Measurements from ENCODE around the gene BLTP3A. TPM values are rescaled to one million over a fixed set of nuclear protein-coding genes. Genes with fewer than 3 reads are reported as not detected.

BLTP3A gene
- total RNA-seq, 1 experiment from 2014 or later, result 22.3 TPM

DNA sequence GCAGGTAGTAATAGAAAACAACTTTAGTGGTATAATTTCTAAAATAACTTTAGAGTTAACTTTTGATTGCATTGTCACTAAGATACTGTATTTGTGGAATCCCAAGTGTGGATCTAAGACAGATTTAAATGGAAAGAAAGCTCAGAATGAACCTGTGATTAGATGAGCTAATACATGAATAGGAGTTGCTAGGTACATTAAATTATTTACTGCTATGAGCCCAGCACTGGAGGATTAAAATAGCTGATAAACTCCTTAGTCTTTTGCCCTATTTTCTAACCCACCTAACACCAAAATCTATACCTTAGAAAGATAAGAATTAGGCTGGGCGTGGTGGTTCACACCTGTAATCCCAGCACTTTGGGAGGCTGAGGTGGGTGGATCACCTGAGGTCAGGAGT, 23.7 kb upstream of the BLTP3A start:
- Histone ChIP-seq H3K27me3 (ENCODE audit: insufficient read depth, low read depth) (no peaks in the 10 kb centered on the region), H4K20me1 (ENCODE audit: insufficient read depth) (peaks cover 15% of the 10 kb centered on the region), H3K9me3 (ENCODE audit: insufficient read depth, low read depth) (no peaks in the 10 kb centered on the region), H3K4me2 (no peak overlapping the region), H3K36me3 (ENCODE audit: low read depth) (peaks cover 29% of the 10 kb centered on the region), H2AFZ (no peak overlapping the region), H3K4me3 (no peak overlapping the region), H3K79me2 (ENCODE audit: low read depth) (no peaks in the 10 kb centered on the region; the same call in 1 of the 2 replicates), H3F3A (ENCODE audit: insufficient read depth, low read depth) (peaks cover 14% of the 10 kb centered on the region), H3K27ac (no peak overlapping the region), H3K4me1 (replicated peaks; ENCODE audit: insufficient read depth) (no peaks in the 10 kb centered on the region), H3K9me2 (ENCODE audit: insufficient read depth) (no peaks in the 10 kb centered on the region)
- POLR2A ChIA-PET (ENCODE audit: unreplicated experiment), result no interaction called here
- intact Hi-C loops (cut with micrococcal nuclease; ENCODE audit: unreplicated experiment), result no loop called here
- no peak for TF ChIP-seq EZH2 (IDR thresholded peaks at IDR 0.05; ENCODE audit: low read depth)
- TF ChIP-seq, protein P1, sequence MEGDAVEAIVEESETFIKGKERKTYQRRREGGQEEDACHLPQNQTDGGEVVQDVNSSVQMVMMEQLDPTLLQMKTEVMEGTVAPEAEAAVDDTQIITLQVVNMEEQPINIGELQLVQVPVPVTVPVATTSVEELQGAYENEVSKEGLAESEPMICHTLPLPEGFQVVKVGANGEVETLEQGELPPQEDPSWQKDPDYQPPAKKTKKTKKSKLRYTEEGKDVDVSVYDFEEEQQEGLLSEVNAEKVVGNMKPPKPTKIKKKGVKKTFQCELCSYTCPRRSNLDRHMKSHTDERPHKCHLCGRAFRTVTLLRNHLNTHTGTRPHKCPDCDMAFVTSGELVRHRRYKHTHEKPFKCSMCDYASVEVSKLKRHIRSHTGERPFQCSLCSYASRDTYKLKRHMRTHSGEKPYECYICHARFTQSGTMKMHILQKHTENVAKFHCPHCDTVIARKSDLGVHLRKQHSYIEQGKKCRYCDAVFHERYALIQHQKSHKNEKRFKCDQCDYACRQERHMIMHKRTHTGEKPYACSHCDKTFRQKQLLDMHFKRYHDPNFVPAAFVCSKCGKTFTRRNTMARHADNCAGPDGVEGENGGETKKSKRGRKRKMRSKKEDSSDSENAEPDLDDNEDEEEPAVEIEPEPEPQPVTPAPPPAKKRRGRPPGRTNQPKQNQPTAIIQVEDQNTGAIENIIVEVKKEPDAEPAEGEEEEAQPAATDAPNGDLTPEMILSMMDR (conservative IDR thresholded peaks at IDR 0.05), result no peak
- DNase-seq, result no peak
- CTCF ChIA-PET, result no interaction called here
- BruUV-seq (replicated peaks), result no TSS peak

DNA sequence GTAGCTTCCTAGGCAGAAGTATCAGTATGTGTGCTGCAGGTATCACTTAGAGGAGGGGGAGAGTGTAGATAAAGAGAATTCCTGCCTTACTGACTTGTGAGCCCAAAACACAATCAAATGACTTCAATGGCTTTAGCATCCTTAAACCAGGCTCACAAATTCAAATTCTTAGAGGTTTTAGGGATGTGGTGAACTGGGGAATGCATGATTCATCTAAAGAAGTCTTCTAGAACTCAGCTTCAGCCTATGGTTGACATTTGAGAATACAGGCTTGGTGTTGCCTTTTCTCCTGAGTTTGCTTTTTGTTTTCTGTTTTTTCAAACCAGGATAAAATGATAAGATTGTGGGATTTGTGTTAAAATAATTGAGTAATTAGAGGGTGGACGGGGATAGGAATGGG, 20.2 kb upstream of the BLTP3A start:
- BruUV-seq (replicated peaks), result no TSS peak
- H3K4me3 ChIP-seq, result no peak overlapping the region
- no peaks in the 10 kb centered on the region for H3K9me2 ChIP-seq (ENCODE audit: insufficient read depth)
- no peaks in the 10 kb centered on the region for H3K4me1 ChIP-seq (replicated peaks; ENCODE audit: insufficient read depth)
- ChIA-PET POLR2A (ENCODE audit: unreplicated experiment) (no interaction called here), CTCF (no interaction called here)
- H3F3A ChIP-seq (ENCODE audit: insufficient read depth, low read depth), result peaks cover 9% of the 10 kb centered on the region
- H3K27ac ChIP-seq, result no peak overlapping the region
- no peak for DNase-seq
- peaks cover 31% of the 10 kb centered on the region for H3K36me3 ChIP-seq (ENCODE audit: low read depth)
- no peaks in the 10 kb centered on the region for H3K79me2 ChIP-seq (ENCODE audit: low read depth)
- no peak overlapping the region for H3K4me2 ChIP-seq
- no peak overlapping the region for H2AFZ ChIP-seq
- H4K20me1 ChIP-seq (ENCODE audit: insufficient read depth), result peaks cover 11% of the 10 kb centered on the region
- TF ChIP-seq EZH2 (IDR thresholded peaks at IDR 0.05; ENCODE audit: low read depth), result no peak
- TF ChIP-seq, protein P1 (conservative IDR thresholded peaks at IDR 0.05), result no peak
- H3K9me3 ChIP-seq (ENCODE audit: insufficient read depth, low read depth), result no peaks in the 10 kb centered on the region
- intact Hi-C loops (cut with micrococcal nuclease; ENCODE audit: unreplicated experiment), result no loop called here
- no peaks in the 10 kb centered on the region for H3K27me3 ChIP-seq (ENCODE audit: insufficient read depth, low read depth)

DNA sequence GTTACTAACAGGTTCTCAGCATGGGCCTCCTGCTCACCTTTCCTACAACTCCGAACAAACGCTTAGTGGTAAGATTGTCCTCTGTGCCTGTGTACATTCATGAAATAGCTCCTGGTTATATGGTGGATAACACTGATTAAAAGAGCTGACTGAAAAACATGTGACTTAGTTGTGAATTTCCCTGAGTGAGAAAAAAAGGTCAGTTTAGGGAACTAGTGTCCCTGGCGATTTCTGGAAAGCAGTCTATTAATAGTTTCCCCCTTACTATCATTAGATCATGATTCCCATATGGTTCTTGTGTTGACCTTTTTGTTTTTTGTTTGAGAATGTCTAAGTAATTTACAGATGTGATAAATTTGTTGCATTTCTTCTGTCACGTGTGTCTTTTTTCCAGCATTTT, 18.9 kb upstream of the BLTP3A start:
- H3K27ac ChIP-seq, result no peak overlapping the region
- POLR2A ChIA-PET (ENCODE audit: unreplicated experiment), result interaction anchor here (0.7 kb wide), 1 partner anchor 115 kb away, joined by 10 read pairs; the partner anchor contains the start of gene TAF11
- H3F3A ChIP-seq (ENCODE audit: insufficient read depth, low read depth), result peaks cover 4% of the 10 kb centered on the region; the same call in 1 of the 2 replicates
- intact Hi-C loops (cut with micrococcal nuclease; ENCODE audit: unreplicated experiment), result no loop called here
- H3K36me3 ChIP-seq (ENCODE audit: low read depth), result peaks cover 21% of the 10 kb centered on the region
- BruUV-seq (replicated peaks), result no TSS peak
- H3K4me1 ChIP-seq (replicated peaks; ENCODE audit: insufficient read depth), result no peaks in the 10 kb centered on the region
- DNase-seq, result no peak
- CTCF ChIA-PET, result no interaction called here
- no peak for TF ChIP-seq EZH2 (IDR thresholded peaks at IDR 0.05; ENCODE audit: low read depth)
- TF ChIP-seq, protein P1 (conservative IDR thresholded peaks at IDR 0.05), result no peak
- no peaks in the 10 kb centered on the region for H3K27me3 ChIP-seq (ENCODE audit: insufficient read depth, low read depth)
- H3K4me2 ChIP-seq, result no peak overlapping the region
- H3K9me3 ChIP-seq (ENCODE audit: insufficient read depth, low read depth), result no peaks in the 10 kb centered on the region
- no peaks in the 10 kb centered on the region for H3K9me2 ChIP-seq (ENCODE audit: insufficient read depth)
- H4K20me1 ChIP-seq (ENCODE audit: insufficient read depth), result peaks cover 11% of the 10 kb centered on the region
- no peak overlapping the region for H2AFZ ChIP-seq
- H3K4me3 ChIP-seq, result no peak overlapping the region
- no peaks in the 10 kb centered on the region for H3K79me2 ChIP-seq (ENCODE audit: low read depth)

Measured in PC-9 (cell line).